Astrocyte (in vitro differentiated cells and primary cell): ENCODE measurements around the gene SELENOO. TPM values are rescaled to one million over a fixed set of nuclear protein-coding genes. Genes with fewer than 3 reads are reported as not detected.

Source experiments
- DNase-seq: peaks from one replicate; pipeline ENCODE4 v3.0.0-alpha.2; 2010; ENCODE audit warnings: low read depth
- FAIRE-seq: peaks from 2 replicates; lab custom pipeline; 2011; peaks lifted over from hg19 to GRCh38; lab: Jason Lieb, UNC
- H2AFZ ChIP-seq: 2 replicates; pipeline ENCODE4 v1.6.0; 2012; ENCODE audit warnings: low read depth, low read length, inconsistent platforms
- H3K27ac ChIP-seq: 2 replicates; pipeline ENCODE4 v1.5.1; 2011; ENCODE audit warnings: low read depth, low read length, inconsistent platforms
- H3K27me3 ChIP-seq: 2 replicates; pipeline ENCODE4 v1.6.0; 2011; ENCODE audit warnings: low read length, inconsistent platforms; ENCODE audit not compliant: insufficient read depth
- H3K36me3 ChIP-seq: 2 replicates; pipeline ENCODE4 v1.5.1; 2011; ENCODE audit warnings: low read length, inconsistent platforms; ENCODE audit not compliant: insufficient read depth
- H3K4me1 ChIP-seq: 2 replicates; pipeline ENCODE4 v1.5.1; 2011; ENCODE audit warnings: low read length, inconsistent platforms; ENCODE audit not compliant: insufficient read depth
- H3K4me2 ChIP-seq: 2 replicates; pipeline ENCODE4 v1.6.0; 2012; ENCODE audit warnings: low read length, inconsistent platforms
- H3K4me3 ChIP-seq: 2 replicates; pipeline ENCODE4 v1.5.1; 2011; ENCODE audit warnings: low read depth, mild to moderate bottlenecking, low read length, inconsistent platforms; ENCODE audit not compliant: insufficient read depth
- H3K79me2 ChIP-seq: 2 replicates; pipeline ENCODE4 v1.6.0; 2012; ENCODE audit warnings: mild to moderate bottlenecking, low read length, inconsistent platforms; ENCODE audit not compliant: insufficient read depth
- H3K9ac ChIP-seq: 2 replicates; pipeline ENCODE4 v1.6.0; 2012; ENCODE audit warnings: mild to moderate bottlenecking, low read length, inconsistent platforms
- H3K9me3 ChIP-seq: 2 replicates; pipeline ENCODE4 v1.5.1; 2012; ENCODE audit warnings: low read depth, mild to moderate bottlenecking, low read length, inconsistent platforms; ENCODE audit not compliant: insufficient read depth
- H4K20me1 ChIP-seq: 2 replicates; pipeline ENCODE4 v1.6.0; 2012; ENCODE audit warnings: low read length, inconsistent platforms; ENCODE audit not compliant: insufficient read depth
- H3K27ac Mint-ChIP-seq: one replicate; pipeline ENCODE4 v1.8.0; 2021; ENCODE audit warnings: mild to moderate bottlenecking, mixed read lengths; ENCODE audit not compliant: unreplicated experiment
- H3K27me3 Mint-ChIP-seq: one replicate; pipeline ENCODE4 v1.8.0; 2021; ENCODE audit warnings: low read depth, mixed read lengths; ENCODE audit not compliant: unreplicated experiment
- H3K36me3 Mint-ChIP-seq: one replicate; pipeline ENCODE4 v1.8.0; 2021; ENCODE audit warnings: low read depth, mixed read lengths; ENCODE audit not compliant: unreplicated experiment
- H3K4me1 Mint-ChIP-seq: one replicate; pipeline ENCODE4 v1.8.0; 2021; ENCODE audit warnings: low read depth, mixed read lengths; ENCODE audit not compliant: unreplicated experiment
- H3K4me3 Mint-ChIP-seq: one replicate; pipeline ENCODE4 v1.8.0; 2021; ENCODE audit warnings: mild to moderate bottlenecking, moderate library complexity, mixed read lengths; ENCODE audit not compliant: unreplicated experiment
- H3K9me3 Mint-ChIP-seq: one replicate; pipeline ENCODE4 v1.8.0; 2021; ENCODE audit warnings: mild to moderate bottlenecking, mixed read lengths; ENCODE audit not compliant: unreplicated experiment
- EZH2 ChIP-seq: IDR thresholded peaks from 2 replicates; pipeline ENCODE4 v1.6.1; 2012; ENCODE audit warnings: mild to moderate bottlenecking, low read length, inconsistent platforms; ENCODE audit not compliant: insufficient read depth
- total RNA-seq: library from RNA; stranded (reverse); gene quantifications from 2 replicates; pipeline ENCODE4 v1.2.1, GENCODE V29; 2021
- TF ChIP-seq, protein P1 (sequence below): IDR thresholded peaks from 2 replicates; pipeline ENCODE4 v1.5.1; 2011; ENCODE audit warnings: low read depth, mild to moderate bottlenecking, inconsistent platforms, low read length, moderate library complexity; ENCODE audit not compliant: insufficient read depth

Gene SELENOO
- total RNA-seq, 1 donor from 2014 or later: 18.5 TPM

GRCh38 chr22:50264946-50265669 lies 64.3 kb downstream of the SELENOO start:
- peaks cover 17% of the 10 kb centered on the region for H4K20me1 ChIP-seq
- no peak for TF ChIP-seq EZH2
- TF ChIP-seq, protein P1, sequence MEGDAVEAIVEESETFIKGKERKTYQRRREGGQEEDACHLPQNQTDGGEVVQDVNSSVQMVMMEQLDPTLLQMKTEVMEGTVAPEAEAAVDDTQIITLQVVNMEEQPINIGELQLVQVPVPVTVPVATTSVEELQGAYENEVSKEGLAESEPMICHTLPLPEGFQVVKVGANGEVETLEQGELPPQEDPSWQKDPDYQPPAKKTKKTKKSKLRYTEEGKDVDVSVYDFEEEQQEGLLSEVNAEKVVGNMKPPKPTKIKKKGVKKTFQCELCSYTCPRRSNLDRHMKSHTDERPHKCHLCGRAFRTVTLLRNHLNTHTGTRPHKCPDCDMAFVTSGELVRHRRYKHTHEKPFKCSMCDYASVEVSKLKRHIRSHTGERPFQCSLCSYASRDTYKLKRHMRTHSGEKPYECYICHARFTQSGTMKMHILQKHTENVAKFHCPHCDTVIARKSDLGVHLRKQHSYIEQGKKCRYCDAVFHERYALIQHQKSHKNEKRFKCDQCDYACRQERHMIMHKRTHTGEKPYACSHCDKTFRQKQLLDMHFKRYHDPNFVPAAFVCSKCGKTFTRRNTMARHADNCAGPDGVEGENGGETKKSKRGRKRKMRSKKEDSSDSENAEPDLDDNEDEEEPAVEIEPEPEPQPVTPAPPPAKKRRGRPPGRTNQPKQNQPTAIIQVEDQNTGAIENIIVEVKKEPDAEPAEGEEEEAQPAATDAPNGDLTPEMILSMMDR: no peak
- no peak for FAIRE-seq
- no peak overlapping the region for H2AFZ ChIP-seq
- H3K9me3 Mint-ChIP-seq: no peaks in the 10 kb centered on the region
- no peak overlapping the region for H3K4me3 ChIP-seq
- H3K36me3 ChIP-seq: no peaks in the 10 kb centered on the region
- H3K4me1 ChIP-seq: peaks cover 26% of the 10 kb centered on the region
- peaks cover 6% of the 10 kb centered on the region for H3K79me2 ChIP-seq
- H3K4me2 ChIP-seq: no peak overlapping the region
- peaks cover 3% of the 10 kb centered on the region for H3K27me3 Mint-ChIP-seq
- H3K27me3 ChIP-seq: no peaks in the 10 kb centered on the region
- H3K9ac ChIP-seq: no peak overlapping the region
- no peaks in the 10 kb centered on the region for H3K9me3 ChIP-seq
- no peak overlapping the region for H3K4me3 Mint-ChIP-seq
- H3K27ac Mint-ChIP-seq: no peak overlapping the region
- no peaks in the 10 kb centered on the region for H3K4me1 Mint-ChIP-seq
- peaks cover 8% of the 10 kb centered on the region for H3K36me3 Mint-ChIP-seq
- DNase-seq: no peak
- no peak overlapping the region for H3K27ac ChIP-seq

DNA sequence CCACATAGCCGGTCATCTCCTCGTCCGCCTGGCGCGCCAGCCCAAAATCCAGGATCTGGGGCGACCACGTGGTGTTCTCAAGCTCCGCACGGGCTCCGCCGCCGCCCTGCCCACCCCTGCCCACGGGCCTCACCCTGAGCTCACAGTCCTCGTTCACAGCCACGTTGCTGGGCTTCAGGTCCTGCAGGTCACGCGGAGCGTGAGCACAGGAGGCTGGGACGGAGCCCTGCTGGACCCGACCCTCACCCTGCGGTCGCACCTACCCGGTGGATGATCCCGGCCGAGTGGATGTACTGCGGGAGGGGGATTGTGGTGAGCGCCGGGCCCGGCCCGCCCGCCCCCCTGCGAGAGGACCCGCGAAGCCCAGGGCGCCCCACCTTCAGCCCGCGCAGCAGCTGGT lies 66.2 kb downstream of the SELENOO start:
- H4K20me1 ChIP-seq: peaks cover 17% of the 10 kb centered on the region
- Mint-ChIP-seq H3K27me3 (peaks cover 3% of the 10 kb centered on the region), H3K27ac (no peak overlapping the region), H3K4me1 (no peaks in the 10 kb centered on the region), H3K36me3 (peaks cover 8% of the 10 kb centered on the region), H3K9me3 (no peaks in the 10 kb centered on the region), H3K4me3 (no peak overlapping the region)
- H3K4me3 ChIP-seq: no peak overlapping the region
- no peaks in the 10 kb centered on the region for H3K36me3 ChIP-seq
- H3K4me2 ChIP-seq: no peak overlapping the region
- H2AFZ ChIP-seq: no peak overlapping the region
- no peaks in the 10 kb centered on the region for H3K9me3 ChIP-seq
- TF ChIP-seq, protein P1: no peak
- no peak for TF ChIP-seq EZH2
- no peak overlapping the region for H3K9ac ChIP-seq
- no peaks in the 10 kb centered on the region for H3K79me2 ChIP-seq
- no peaks in the 10 kb centered on the region for H3K27me3 ChIP-seq
- no peak for FAIRE-seq
- DNase-seq: no peak
- H3K4me1 ChIP-seq: peaks cover 28% of the 10 kb centered on the region
- H3K27ac ChIP-seq: no peak overlapping the region

Other genes starting within 250 kb of the SELENOO start
- gene PIM3, start 240.2 kb upstream of the SELENOO start, total RNA-seq: 15.1 and 15.5 TPM in 2 replicates
- gene IL17REL, start 188.2 kb upstream of the SELENOO start, total RNA-seq: not detected in 2 replicates
- not detected in 2 replicates for gene TTLL8, start 142.7 kb upstream of the SELENOO start, total RNA-seq
- 0.09 and 0.70 TPM in 2 replicates for gene MLC1, start 115.6 kb upstream of the SELENOO start, total RNA-seq
- 0.61 and 0.62 TPM in 2 replicates for gene MOV10L1, start 111.0 kb upstream of the SELENOO start, total RNA-seq
- gene PANX2, start 30.3 kb upstream of the SELENOO start, total RNA-seq: 2.3 and 2.8 TPM in 2 replicates
- 34.0 and 35.7 TPM in 2 replicates for gene TRABD, start 15.1 kb upstream of the SELENOO start, total RNA-seq
- gene TUBGCP6, start 44.0 kb downstream of the SELENOO start, total RNA-seq: 25.4 and 26.3 TPM in 2 replicates
- gene HDAC10, start 50.3 kb downstream of the SELENOO start, total RNA-seq: 36.8 and 46.5 TPM in 2 replicates
- gene MAPK12, start 60.7 kb downstream of the SELENOO start, total RNA-seq: 29.1 and 36.4 TPM in 2 replicates
- gene MAPK11, start 69.4 kb downstream of the SELENOO start, total RNA-seq: 19.6 and 22.4 TPM in 2 replicates
- gene PLXNB2, start 106.6 kb downstream of the SELENOO start, total RNA-seq: 327 and 376 TPM in 2 replicates
- gene DENND6B, start 126.0 kb downstream of the SELENOO start, total RNA-seq: 5.4 and 5.8 TPM in 2 replicates
- gene PPP6R2, start 142.3 kb downstream of the SELENOO start, total RNA-seq: 47.9 and 48.3 TPM in 2 replicates